Stimulated activated CD4-positive, alpha-beta T cell treated with anti-CD3 and anti-CD28 coated beads, Interleukin-1b, Interleukin-23, amount 100 ng/mL, for 1 hour (primary cell): ENCODE data around the gene HBD.

Source experiments
- DNase-seq, 2 donors: peaks; one replicate each; pipeline ENCODE4 v3.0.0-alpha.2; 2020; ENCODE audit warnings: low read depth in 2 of 2

The HBD gene

GRCh38 chr11:5188201-5188600, 46.1 kb downstream of the HBD start:
- DNase-seq = no peak
